Astrocyte of the spinal cord (primary cell): ENCODE data around the gene TMEM120B.

Experiments
- DNase-seq: peaks from one replicate; pipeline ENCODE4 v3.0.0; 2011; ENCODE audit warnings: low read depth, low spot score
- H3K4me3 ChIP-seq: 2 replicates; pipeline ENCODE4 v1.5.1; 2011; ENCODE audit warnings: low read depth, mild to moderate bottlenecking, low read length, moderate library complexity
- CTCF ChIP-seq: IDR thresholded peaks from 2 replicates; pipeline ENCODE4 v1.5.1; 2012; ENCODE audit warnings: low read depth, mild to moderate bottlenecking, low read length, inconsistent platforms
- in situ Hi-C: cut with HindIII; loops from 2 replicates; pipeline ENCODE4 v1.10.0; 2017; ENCODE audit warnings: low sequenced_read_pairs

Gene TMEM120B

DNA sequence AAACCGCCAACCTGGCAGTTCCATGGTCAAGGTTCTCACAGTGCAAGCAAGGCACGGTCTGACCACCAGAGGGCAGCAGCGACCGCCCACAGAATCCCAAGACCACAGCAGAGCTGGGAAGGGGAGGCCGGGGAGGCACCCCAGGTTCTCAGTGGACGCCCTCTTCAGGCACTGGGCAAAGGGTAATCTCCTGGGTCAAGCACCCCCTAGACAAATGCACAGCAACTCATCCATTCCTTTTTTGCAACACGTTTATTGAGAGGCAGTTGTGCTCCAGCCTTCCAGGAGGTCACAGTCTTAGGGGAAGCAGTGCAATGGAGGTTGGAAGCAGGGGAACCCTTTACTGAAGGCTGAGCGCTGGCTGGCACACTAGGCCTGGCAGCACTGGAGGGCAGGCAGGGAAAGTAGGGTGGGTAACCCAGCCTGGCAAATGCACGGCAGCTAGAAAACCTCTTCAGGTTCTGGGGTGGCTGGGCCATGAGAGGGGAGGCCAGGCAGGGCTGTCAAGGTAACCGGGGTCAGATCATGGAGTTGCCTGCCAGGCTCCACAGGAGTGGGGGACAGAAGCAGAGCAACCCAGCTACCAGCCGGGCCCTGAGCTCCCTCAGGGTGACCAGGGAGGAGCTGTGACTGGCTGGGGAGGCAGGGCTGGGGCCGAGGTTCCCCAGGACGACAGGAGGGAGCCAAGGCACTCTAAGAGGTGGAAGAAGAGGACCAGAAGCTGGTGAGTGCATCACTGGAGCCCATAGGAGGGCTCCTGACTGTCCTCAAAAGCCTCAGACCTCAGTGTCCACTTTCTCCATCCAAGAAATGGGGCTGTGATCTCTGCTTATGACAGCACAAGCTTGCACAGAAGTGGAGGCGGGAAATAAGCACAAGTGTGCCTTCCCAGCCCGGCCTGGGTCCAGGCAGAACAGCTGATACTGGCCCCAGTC lies 82.7 kb downstream of the TMEM120B start:
- in situ Hi-C loops: no loop called here
- TF ChIP-seq CTCF: peak; percentile 95
- DNase-seq: peak; percentile 84
- no peak overlapping the region for H3K4me3 ChIP-seq

- TF ChIP-seq CTCF: peak; percentile 40
- peak overlapping the region; percentile 22 for H3K4me3 ChIP-seq
- DNase-seq: peak; percentile 88
- in situ Hi-C loops: no loop called here
Measured at GRCh38 chr12:121796855-121797751, 84.6 kb downstream of the TMEM120B start.

DNA sequence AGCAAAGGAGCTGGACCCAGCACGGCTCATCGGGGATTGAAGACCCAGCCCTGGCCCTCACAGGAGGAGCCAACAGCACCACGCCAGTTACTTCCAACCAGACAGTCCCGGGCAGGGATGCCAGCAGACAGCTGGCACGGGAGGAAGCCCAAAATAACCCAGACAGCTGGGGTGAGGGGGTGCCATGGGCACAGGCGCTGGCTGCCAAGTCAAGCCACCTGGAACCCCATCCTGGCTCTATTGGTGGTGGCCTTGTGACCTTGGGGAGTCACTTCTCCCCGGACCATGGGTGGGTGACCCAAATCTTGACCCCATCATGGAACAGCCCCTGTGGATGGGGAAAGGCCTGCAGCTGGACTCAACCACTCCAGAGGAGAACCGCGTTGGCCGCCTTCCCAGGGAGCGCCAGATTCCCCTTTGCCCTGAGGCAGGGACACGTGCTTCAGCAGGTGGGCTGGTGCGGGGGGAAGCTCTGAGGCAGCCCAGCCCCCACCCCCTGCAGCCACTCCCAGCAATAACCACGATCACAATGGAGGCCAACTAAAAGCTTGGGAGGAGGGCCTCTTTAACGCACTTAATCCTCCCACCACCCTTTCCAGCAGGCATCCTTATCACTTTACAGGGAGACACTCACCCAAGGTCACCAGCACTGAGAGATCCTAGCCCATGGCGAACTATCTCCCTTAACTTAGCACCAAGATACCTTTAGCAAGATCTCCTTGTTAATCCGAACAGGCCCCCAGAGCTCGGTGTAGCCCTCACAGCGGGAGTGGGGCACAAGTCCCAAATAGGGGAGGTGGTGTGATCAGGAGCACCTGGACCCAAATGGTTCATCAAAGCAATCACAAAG lies 85.6 kb downstream of the TMEM120B start:
- DNase-seq: peak; percentile 54
- in situ Hi-C loops: no loop called here
- no peak for TF ChIP-seq CTCF
- H3K4me3 ChIP-seq: peak overlapping the region; percentile 33

- H3K4me3 ChIP-seq: peak overlapping the region; percentile 33
- TF ChIP-seq CTCF: no peak
- no peak for DNase-seq
- in situ Hi-C loops: no loop called here
Measured at GRCh38 chr12:121798787-121799155, 86.2 kb downstream of the TMEM120B start.

- peak overlapping the region; percentile 47 for H3K4me3 ChIP-seq
- in situ Hi-C loops: no loop called here
- peak; percentile 81 for DNase-seq
- no peak for TF ChIP-seq CTCF
Measured at GRCh38 chr12:121799156-121799841, 86.7 kb downstream of the TMEM120B start.
